ENCODE measurements around the gene KLF7.
A peak's percentile ranks its signal among the peaks of the same experiment; 100 is the strongest.

The KLF7 gene

GRCh38 chr2:207148020-207148419, 17.7 kb downstream of the KLF7 start:
- DNase-seq, result no peak

GRCh38 chr2:207144173-207144785, 21.5 kb downstream of the KLF7 start:
- DNase-seq, result no peak

GRCh38 chr2:207143215-207144172, 22.3 kb downstream of the KLF7 start:
- no peak for DNase-seq

GRCh38 chr2:207142461-207142860, 23.3 kb downstream of the KLF7 start:
- DNase-seq, result no peak

GRCh38 chr2:207141386-207141785, 24.4 kb downstream of the KLF7 start:
- no peak for DNase-seq

- no peak for DNase-seq
Measured at GRCh38 chr2:207140265-207140664, 25.5 kb downstream of the KLF7 start.

- no peak for DNase-seq
Measured at GRCh38 chr2:207139552-207139951, 26.2 kb downstream of the KLF7 start.

GRCh38 chr2:207138627-207139297, 27.0 kb downstream of the KLF7 start:
- no peak for DNase-seq

- no peak for DNase-seq
Measured at GRCh38 chr2:207137596-207138337, 28.0 kb downstream of the KLF7 start.

GRCh38 chr2:207136874-207137273, 28.9 kb downstream of the KLF7 start:
- no peak for DNase-seq

GRCh38 chr2:207135801-207136457, 29.8 kb downstream of the KLF7 start:
- no peak for DNase-seq

GRCh38 chr2:207135340-207135739, 30.4 kb downstream of the KLF7 start:
- no peak for DNase-seq

GRCh38 chr2:207133820-207134519, 31.8 kb downstream of the KLF7 start:
- peak; percentile 89 for DNase-seq

- peak; percentile 92 for DNase-seq
Measured at GRCh38 chr2:207133458-207133819, 32.3 kb downstream of the KLF7 start.

GRCh38 chr2:207132019-207132418, 33.7 kb downstream of the KLF7 start:
- DNase-seq, result no peak

- no peak for DNase-seq
Measured at GRCh38 chr2:207131594-207131993, 34.2 kb downstream of the KLF7 start.

- no peak for DNase-seq
Measured at GRCh38 chr2:207130958-207131521, 34.7 kb downstream of the KLF7 start.

- peak; percentile 25 for DNase-seq
Measured at GRCh38 chr2:207129821-207130220, 35.9 kb downstream of the KLF7 start.

GRCh38 chr2:207128867-207129266, 36.9 kb downstream of the KLF7 start:
- no peak for DNase-seq

- no peak for DNase-seq
Measured at GRCh38 chr2:207126724-207127308, 38.9 kb downstream of the KLF7 start.

- no peak for DNase-seq
Measured at GRCh38 chr2:207123776-207124391, 41.9 kb downstream of the KLF7 start.
